ENCODE measurements around the gene HSD17B2. TPM values are rescaled to one million over a fixed set of nuclear protein-coding genes. Genes with fewer than 3 reads are reported as not detected.

Gene HSD17B2
- total RNA-seq, 2 donors from 2014 or later: not detected

GRCh38 chr16:82078125-82078524 is 43.1 kb downstream of the HSD17B2 start:
- no peak for DNase-seq
- Histone ChIP-seq H3K9me3 (ENCODE audit: control insufficient read depth, low read length) (peaks cover 27% of the 10 kb centered on the region), H3K4me3 (ENCODE audit: low read length) (no peak overlapping the region), H3K27ac (ENCODE audit: low read depth, low read length) (no peak overlapping the region), H3K36me3 (ENCODE audit: control insufficient read depth, insufficient read depth, low read length) (no peaks in the 10 kb centered on the region), H3K9ac (ENCODE audit: extremely low read depth, low read length, poor library complexity, severe bottlenecking) (no peak overlapping the region), H3K4me1 (ENCODE audit: control insufficient read depth, insufficient read depth, low read length) (no peaks in the 10 kb centered on the region), H3K27me3 (ENCODE audit: control insufficient read depth, insufficient read depth, low read length, poor library complexity, severe bottlenecking) (no peaks in the 10 kb centered on the region)
- Mint-ChIP-seq H3K4me1 (no peaks in the 10 kb centered on the region), H3K27me3 (ENCODE audit: insufficient read depth) (peaks cover 15% of the 10 kb centered on the region), H3K27ac (no peak overlapping the region), H3K9me3 (peaks cover 38% of the 10 kb centered on the region), H3K4me3 (no peak overlapping the region), H3K36me3 (ENCODE audit: low read depth) (peaks cover 3% of the 10 kb centered on the region)
- TF ChIP-seq CTCF (conservative IDR thresholded peaks at IDR 0.05): no peak
- 75% methylated on average over 1 of the region's 1 CpG; no CpG with 5 or more reads in 1 of the 2 experiments for WGBS, 2 experiments (ENCODE audit: insufficient coverage in 1 of 2, insufficient read length in 1 of 2)

- Histone ChIP-seq H3K9ac (ENCODE audit: extremely low read depth, low read length, poor library complexity, severe bottlenecking) (no peak overlapping the region), H3K36me3 (ENCODE audit: control insufficient read depth, insufficient read depth, low read length) (no peaks in the 10 kb centered on the region), H3K27ac (ENCODE audit: low read depth, low read length) (no peak overlapping the region), H3K4me1 (ENCODE audit: control insufficient read depth, insufficient read depth, low read length) (no peaks in the 10 kb centered on the region), H3K27me3 (ENCODE audit: control insufficient read depth, insufficient read depth, low read length, poor library complexity, severe bottlenecking) (no peaks in the 10 kb centered on the region), H3K9me3 (ENCODE audit: control insufficient read depth, low read length) (peaks cover 27% of the 10 kb centered on the region), H3K4me3 (ENCODE audit: low read length) (no peak overlapping the region)
- Mint-ChIP-seq H3K4me3 (no peak overlapping the region), H3K4me1 (peaks cover 2% of the 10 kb centered on the region), H3K9me3 (peaks cover 38% of the 10 kb centered on the region), H3K36me3 (ENCODE audit: low read depth) (peaks cover 3% of the 10 kb centered on the region), H3K27me3 (ENCODE audit: insufficient read depth) (peaks cover 20% of the 10 kb centered on the region), H3K27ac (no peak overlapping the region)
- TF ChIP-seq CTCF (conservative IDR thresholded peaks at IDR 0.05): no peak
- 89 to 100% methylated on average over 3 of the region's 3 CpGs for WGBS, 2 experiments (ENCODE audit: insufficient coverage in 1 of 2, insufficient read length in 1 of 2)
- no peak for DNase-seq
These were observed 44.8 kb downstream of the HSD17B2 start for GRCh38 chr16:82079892-82080291.

GRCh38 chr16:82081264-82081663 is 46.2 kb downstream of the HSD17B2 start:
- 75 to 90% methylated on average over 3 of the region's 3 CpGs for WGBS, 2 experiments (ENCODE audit: insufficient coverage in 1 of 2, insufficient read length in 1 of 2)

More at GRCh38 chr16:82081264-82081663, 46.2 kb downstream of the HSD17B2 start:
- peaks cover 20% of the 10 kb centered on the region for H3K27me3 Mint-ChIP-seq (ENCODE audit: insufficient read depth)
- no peak overlapping the region for H3K4me3 Mint-ChIP-seq
- Histone ChIP-seq H3K9me3 (ENCODE audit: control insufficient read depth, low read length) (peaks cover 27% of the 10 kb centered on the region), H3K9ac (ENCODE audit: extremely low read depth, low read length, poor library complexity, severe bottlenecking) (no peak overlapping the region), H3K27me3 (ENCODE audit: control insufficient read depth, insufficient read depth, low read length, poor library complexity, severe bottlenecking) (peaks cover 5% of the 10 kb centered on the region), H3K27ac (ENCODE audit: low read depth, low read length) (no peak overlapping the region), H3K4me1 (ENCODE audit: control insufficient read depth, insufficient read depth, low read length) (no peaks in the 10 kb centered on the region), H3K4me3 (ENCODE audit: low read length) (no peak overlapping the region), H3K36me3 (ENCODE audit: control insufficient read depth, insufficient read depth, low read length) (no peaks in the 10 kb centered on the region)
- H3K9me3 Mint-ChIP-seq: peaks cover 32% of the 10 kb centered on the region
- no peak for TF ChIP-seq CTCF (conservative IDR thresholded peaks at IDR 0.05)
- DNase-seq: no peak
- H3K27ac Mint-ChIP-seq: no peak overlapping the region
- H3K4me1 Mint-ChIP-seq: peaks cover 2% of the 10 kb centered on the region
- peaks cover 3% of the 10 kb centered on the region for H3K36me3 Mint-ChIP-seq (ENCODE audit: low read depth)

Measured in endodermal cell (in vitro differentiated cells).